Neuronal stem cell (in vitro differentiated cells): ENCODE data around the gene MRPS24.

Experiments
- DNase-seq: peaks from one replicate; pipeline ENCODE4 v3.0.0-alpha.2; 2013; ENCODE audit warnings: low spot score
- H2AFZ ChIP-seq: one replicate; pipeline ENCODE4 v1.6.1; 2013; ENCODE audit warnings: mild to moderate bottlenecking, low read length, inconsistent platforms
- H2AK5ac ChIP-seq: 2 replicates; pipeline ENCODE4 v1.6.1; 2013; ENCODE audit warnings: low read depth, mild to moderate bottlenecking, inconsistent platforms, low read length, moderate library complexity, mixed read lengths
- H2BK120ac ChIP-seq: 2 replicates; pipeline ENCODE4 v1.6.1; 2013; ENCODE audit warnings: low read depth, mild to moderate bottlenecking, inconsistent platforms, low read length, moderate library complexity, mixed read lengths
- H2BK12ac ChIP-seq: one replicate; pipeline ENCODE4 v1.6.1; 2013; ENCODE audit warnings: low read length, inconsistent platforms
- H2BK15ac ChIP-seq: 2 replicates; pipeline ENCODE4 v1.6.1; 2013; ENCODE audit warnings: mild to moderate bottlenecking, low read length, inconsistent platforms, mixed read lengths
- H2BK5ac ChIP-seq: one replicate; pipeline ENCODE4 v1.6.1; 2013; ENCODE audit warnings: inconsistent platforms, mild to moderate bottlenecking, low read length, moderate library complexity
- H3K14ac ChIP-seq: one replicate; pipeline ENCODE4 v1.6.1; 2013; ENCODE audit warnings: low read length, inconsistent platforms
- H3K18ac ChIP-seq: 2 replicates; pipeline ENCODE4 v1.6.1; 2013; ENCODE audit warnings: low read length, inconsistent platforms
- H3K23ac ChIP-seq: 2 replicates; pipeline ENCODE4 v1.6.1; 2013; ENCODE audit warnings: low read depth, mild to moderate bottlenecking, mixed read lengths, low read length, inconsistent platforms; ENCODE audit not compliant: poor library complexity
- H3K27ac ChIP-seq: replicated peaks from 3 replicates; pipeline ENCODE4 v1.5.1; 2013; ENCODE audit warnings: low read length, inconsistent platforms
- H3K27me3 ChIP-seq, 3 experiments: 2 replicates each; pipeline ENCODE4 v1.6.1; 2013; ENCODE audit warnings: low read length in 3 of 3, mild to moderate bottlenecking in 2 of 3, inconsistent platforms in 1 of 3, low read depth in 1 of 3, mixed read lengths in 1 of 3, moderate library complexity in 1 of 3; ENCODE audit not compliant: control insufficient read depth in 3 of 3, insufficient read depth in 3 of 3
- H3K36me3 ChIP-seq, 2 donors: replicated peaks in 1 of 2; 2 replicates each; pipeline ENCODE4 v1.6.1; 2013; ENCODE audit warnings: low read length in 2 of 2; ENCODE audit not compliant: control insufficient read depth in 2 of 2, insufficient read depth in 2 of 2
- H3K4ac ChIP-seq: 2 replicates; pipeline ENCODE4 v1.6.1; 2013; ENCODE audit warnings: inconsistent platforms, mild to moderate bottlenecking, low read length, moderate library complexity
- H3K4me1 ChIP-seq, 2 donors: 1 replicate in 1 of 2; 2 replicates in 1 of 2; pipeline ENCODE4 v1.6.1; 2013; ENCODE audit warnings: low read length in 2 of 2, low read depth in 1 of 2; ENCODE audit not compliant: control insufficient read depth in 2 of 2, insufficient read depth in 1 of 2
- H3K4me2 ChIP-seq: one replicate; pipeline ENCODE4 v1.6.1; 2013; ENCODE audit warnings: mild to moderate bottlenecking, low read length, inconsistent platforms; ENCODE audit not compliant: insufficient read depth, poor library complexity, severe bottlenecking
- H3K4me3 ChIP-seq, 2 donors: 2 replicates each; pipeline ENCODE4 v1.5.1; 2013; ENCODE audit warnings: low read length in 2 of 2, mild to moderate bottlenecking in 2 of 2, inconsistent platforms in 1 of 2, moderate library complexity in 1 of 2
- H3K79me1 ChIP-seq: one replicate; pipeline ENCODE4 v1.6.1; 2013; ENCODE audit warnings: low read depth, mild to moderate bottlenecking, inconsistent platforms, low read length, moderate library complexity
- H3K9ac ChIP-seq: one replicate; pipeline ENCODE4 v1.6.1; 2013; ENCODE audit warnings: mild to moderate bottlenecking, low read depth, low read length, inconsistent platforms; ENCODE audit not compliant: poor library complexity
- H3K9me3 ChIP-seq, 2 donors: replicated peaks in 1 of 2; 2 replicates each; pipeline versions ENCODE3 to v1.6.1; 2013; ENCODE audit warnings: low read length in 2 of 2, mild to moderate bottlenecking in 2 of 2, inconsistent platforms in 1 of 2, low read depth in 1 of 2, mixed read lengths in 1 of 2, moderate library complexity in 1 of 2; ENCODE audit not compliant: control insufficient read depth in 2 of 2, insufficient read depth in 1 of 2
- H4K8ac ChIP-seq: one replicate; pipeline ENCODE4 v1.6.1; 2013; ENCODE audit warnings: low read depth, mild to moderate bottlenecking, inconsistent platforms, low read length, moderate library complexity
- H4K91ac ChIP-seq: one replicate; pipeline ENCODE4 v1.6.1; 2013; ENCODE audit warnings: low read length, low read depth, mild to moderate bottlenecking, inconsistent platforms; ENCODE audit not compliant: poor library complexity
- WGBS, 2 donors: extraction: QIAGEN DNeasy Blood & Tissue Kit; methylation state at CpG; one replicate each; pipeline ENCODE4 v1.1.7; 2013; ENCODE audit warnings: missing lambda C conversion rate in 2 of 2, mixed read lengths in 1 of 2; ENCODE audit not compliant: insufficient read length in 2 of 2, insufficient replicate concordance in 1 of 2; ENCODE audit errors: extremely low coverage in 2 of 2; 5-methylcytosine and 5-hydroxymethylcytosine counted together

MRPS24 gene

GRCh38 chr7:43879477-43879876 is 10.2 kb upstream of the MRPS24 start:
- no peak overlapping the region for H3K14ac ChIP-seq
- no peak overlapping the region for H3K4me3 ChIP-seq
- WGBS, 2 donors = no CpG with 5 or more reads among the region's 2 CpGs
- H3K4me1 ChIP-seq = no peaks in the 10 kb centered on the region
- H3K36me3 ChIP-seq = peaks cover 15 to 83% of the 10 kb centered on the region in 2 donors
- H3K27me3 ChIP-seq = no peaks in the 10 kb centered on the region
- H4K91ac ChIP-seq = no peak overlapping the region
- no peak overlapping the region for H2BK15ac ChIP-seq
- no peak overlapping the region for H2BK120ac ChIP-seq
- no peak overlapping the region for H3K27ac ChIP-seq
- no peak overlapping the region for H4K8ac ChIP-seq
- H3K4me2 ChIP-seq = no peak overlapping the region
- no peak for DNase-seq
- H3K4ac ChIP-seq = no peak overlapping the region
- no peaks in the 10 kb centered on the region for H3K9me3 ChIP-seq
- no peak overlapping the region for H3K9ac ChIP-seq
- H3K18ac ChIP-seq = no peak overlapping the region
- H3K79me1 ChIP-seq = no peaks in the 10 kb centered on the region
- H3K23ac ChIP-seq = no peak overlapping the region
- H2AFZ ChIP-seq = no peak overlapping the region
- no peak overlapping the region for H2AK5ac ChIP-seq
- H2BK5ac ChIP-seq = no peak overlapping the region
- H2BK12ac ChIP-seq = no peak overlapping the region

DNA sequence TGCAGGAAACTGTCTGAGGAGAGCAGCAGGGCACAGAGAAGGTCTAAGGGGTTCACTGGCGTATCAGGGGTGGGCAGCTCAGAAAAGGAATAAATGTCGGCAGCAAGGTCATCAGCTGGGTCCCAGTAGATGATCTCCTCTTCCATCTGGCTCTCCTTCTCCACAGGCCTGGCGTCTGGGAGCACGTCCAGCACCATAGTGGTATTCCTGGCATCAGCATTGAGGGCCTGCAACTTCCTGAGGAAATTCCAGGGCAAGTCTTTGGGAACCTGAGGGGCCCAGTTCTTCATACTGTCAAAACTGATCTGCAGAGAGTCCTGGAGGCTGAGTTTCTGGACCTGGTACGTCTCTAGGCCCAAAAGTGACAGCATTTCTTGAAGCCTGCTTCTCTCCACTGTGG is 9.6 kb upstream of the MRPS24 start:
- Histone ChIP-seq H3K18ac (no peak overlapping the region), H3K27ac (no peak overlapping the region), H2BK15ac (no peak overlapping the region), H3K4me1 (no peaks in the 10 kb centered on the region), H3K4ac (no peak overlapping the region), H3K4me2 (no peak overlapping the region), H2AK5ac (no peak overlapping the region), H3K36me3 (peaks cover 15 to 77% of the 10 kb centered on the region in 2 donors), H2BK5ac (no peak overlapping the region), H3K4me3 (no peak overlapping the region), H4K8ac (no peak overlapping the region), H4K91ac (no peak overlapping the region), H3K9me3 (peaks cover 0 to under 1% of the 10 kb centered on the region in 2 donors), H3K14ac (no peak overlapping the region), H3K79me1 (no peaks in the 10 kb centered on the region), H2BK120ac (no peak overlapping the region), H3K27me3 (no peaks in the 10 kb centered on the region), H3K9ac (no peak overlapping the region), H3K23ac (no peak overlapping the region), H2AFZ (no peak overlapping the region), H2BK12ac (no peak overlapping the region)
- no CpG with 5 or more reads among the region's 5 CpGs for WGBS, 2 donors
- DNase-seq = no peak

GRCh38 chr7:43877968-43878864 is 8.9 kb upstream of the MRPS24 start:
- peaks cover 15 to 74% of the 10 kb centered on the region in 2 donors for H3K36me3 ChIP-seq
- H2BK5ac ChIP-seq = no peak overlapping the region
- H3K27ac ChIP-seq = no peak overlapping the region
- DNase-seq = no peak
- H2BK15ac ChIP-seq = no peak overlapping the region
- H3K4ac ChIP-seq = no peak overlapping the region
- no peak overlapping the region for H3K23ac ChIP-seq
- no peak overlapping the region for H3K18ac ChIP-seq
- no peak overlapping the region for H3K4me2 ChIP-seq
- no peak overlapping the region for H4K8ac ChIP-seq
- no peak overlapping the region for H2BK120ac ChIP-seq
- no peak overlapping the region for H3K14ac ChIP-seq
- peaks cover 0 to 2% of the 10 kb centered on the region in 2 donors for H3K9me3 ChIP-seq
- no peaks in the 10 kb centered on the region for H3K27me3 ChIP-seq
- no peak overlapping the region for H4K91ac ChIP-seq
- H2AFZ ChIP-seq = no peak overlapping the region
- no peak overlapping the region for H2AK5ac ChIP-seq
- no CpG with 5 or more reads among the region's 38 CpGs for WGBS, 2 donors
- H3K9ac ChIP-seq = no peak overlapping the region
- no peaks in the 10 kb centered on the region for H3K4me1 ChIP-seq
- H3K79me1 ChIP-seq = no peaks in the 10 kb centered on the region
- no peak overlapping the region for H2BK12ac ChIP-seq
- H3K4me3 ChIP-seq = no peak overlapping the region

GRCh38 chr7:43876976-43877745 is 7.8 kb upstream of the MRPS24 start:
- H2AFZ ChIP-seq = no peak overlapping the region
- H3K4me3 ChIP-seq = no peak overlapping the region
- H2BK120ac ChIP-seq = no peak overlapping the region
- no peaks in the 10 kb centered on the region for H3K79me1 ChIP-seq
- no peak overlapping the region for H4K91ac ChIP-seq
- H3K4ac ChIP-seq = no peak overlapping the region
- no peak overlapping the region for H2BK12ac ChIP-seq
- no peak overlapping the region for H3K14ac ChIP-seq
- no peak overlapping the region for H3K4me2 ChIP-seq
- no peak overlapping the region for H3K23ac ChIP-seq
- no peaks in the 10 kb centered on the region for H3K4me1 ChIP-seq
- DNase-seq = no peak
- peaks cover 0 to 2% of the 10 kb centered on the region in 2 donors for H3K9me3 ChIP-seq
- no peak overlapping the region for H2BK5ac ChIP-seq
- WGBS, 2 donors = no CpG with 5 or more reads among the region's 29 CpGs
- no peak overlapping the region for H2AK5ac ChIP-seq
- H3K36me3 ChIP-seq = peaks cover 15 to 66% of the 10 kb centered on the region in 2 donors
- no peak overlapping the region for H4K8ac ChIP-seq
- H3K9ac ChIP-seq = peak overlapping the region; percentile 30
- no peak overlapping the region for H2BK15ac ChIP-seq
- H3K27me3 ChIP-seq = no peaks in the 10 kb centered on the region
- no peak overlapping the region for H3K18ac ChIP-seq
- H3K27ac ChIP-seq = no peak overlapping the region
